Activated naive CD8-positive, alpha-beta T cell treated with anti-CD3 and anti-CD28 coated beads, Interleukin-2, amount 50 U/mL, for 24 hours (primary cell): Measurements from ENCODE around the gene ECHS1.
"Not testable (repeated sequence)": the region's sequence is repeated elsewhere in the genome, so short reads cannot be mapped to it uniquely, and the experiment has no call there.

Source experiments
- ATAC-seq: fragments of 150-1000 bp; cut with Tn5 transposase; one replicate; pipeline ENCODE4 v1.10.0; 2021
- DNase-seq: peaks from one replicate; pipeline ENCODE4 v3.0.0; 2021
- H3K27ac Mint-ChIP-seq: one replicate; pipeline ENCODE4 v1.8.0; 2021; ENCODE audit warnings: mild to moderate bottlenecking, mixed read lengths
- H3K27me3 Mint-ChIP-seq: one replicate; pipeline ENCODE4 v1.8.0; 2021; ENCODE audit warnings: mixed read lengths
- H3K36me3 Mint-ChIP-seq: one replicate; pipeline ENCODE4 v1.8.0; 2021; ENCODE audit warnings: low read depth, mixed read lengths
- H3K4me1 Mint-ChIP-seq: one replicate; pipeline ENCODE4 v1.8.0; 2021; ENCODE audit warnings: mixed read lengths
- H3K4me3 Mint-ChIP-seq: one replicate; pipeline ENCODE4 v1.8.0; 2021; ENCODE audit warnings: mild to moderate bottlenecking, moderate library complexity, mixed read lengths
- H3K9me3 Mint-ChIP-seq: one replicate; pipeline ENCODE4 v1.8.0; 2021; ENCODE audit warnings: mixed read lengths

The ECHS1 gene

GRCh38 chr10:133325440-133326222, 47.5 kb downstream of the ECHS1 start:
- ATAC-seq: no peak
- H3K4me3 Mint-ChIP-seq: peak overlapping the region; percentile 65
- DNase-seq: no peak
- H3K4me1 Mint-ChIP-seq: peaks cover 11% of the 10 kb centered on the region
- H3K27ac Mint-ChIP-seq: no peak overlapping the region
- H3K9me3 Mint-ChIP-seq: no peaks in the 10 kb centered on the region
- H3K27me3 Mint-ChIP-seq: peaks cover 33% of the 10 kb centered on the region
- H3K36me3 Mint-ChIP-seq: no peaks in the 10 kb centered on the region

- H3K27ac Mint-ChIP-seq: no peak overlapping the region
- H3K4me1 Mint-ChIP-seq: peaks cover 9% of the 10 kb centered on the region
- ATAC-seq: no peak
- H3K4me3 Mint-ChIP-seq: no peak overlapping the region
- DNase-seq: no peak
- peaks cover 35% of the 10 kb centered on the region for H3K27me3 Mint-ChIP-seq
- H3K36me3 Mint-ChIP-seq: peaks cover 2% of the 10 kb centered on the region
- H3K9me3 Mint-ChIP-seq: peaks cover 4% of the 10 kb centered on the region
Measured at GRCh38 chr10:133324857-133325260, 48.3 kb downstream of the ECHS1 start.

GRCh38 chr10:133324198-133324792, 48.9 kb downstream of the ECHS1 start:
- Mint-ChIP-seq H3K9me3 (peaks cover 4% of the 10 kb centered on the region), H3K27me3 (peaks cover 38% of the 10 kb centered on the region), H3K4me3 (no peak overlapping the region), H3K36me3 (peaks cover 2% of the 10 kb centered on the region), H3K4me1 (peaks cover 11% of the 10 kb centered on the region), H3K27ac (no peak overlapping the region)
- DNase-seq (peak; percentile 67), ATAC-seq (peak; percentile 72)

- peaks cover 29% of the 10 kb centered on the region for H3K27me3 Mint-ChIP-seq
- DNase-seq, H3K4me3 Mint-ChIP-seq, ATAC-seq, H3K27ac Mint-ChIP-seq, H3K36me3 Mint-ChIP-seq, H3K9me3 Mint-ChIP-seq: not testable (repeated sequence)
- peaks cover 19% of the 10 kb centered on the region for H3K4me1 Mint-ChIP-seq
Measured at GRCh38 chr10:133322064-133322709, 51.0 kb downstream of the ECHS1 start.

GRCh38 chr10:133320852-133321422, 52.2 kb downstream of the ECHS1 start:
- not testable (repeated sequence) for H3K9me3 Mint-ChIP-seq, H3K36me3 Mint-ChIP-seq
- peaks cover 17% of the 10 kb centered on the region for H3K4me1 Mint-ChIP-seq

GRCh38 chr10:133318494-133319127, 54.5 kb downstream of the ECHS1 start:
- Mint-ChIP-seq H3K9me3 (peaks cover 4% of the 10 kb centered on the region), H3K4me3 (peak overlapping the region; percentile 34), H3K4me1 (peaks cover 12% of the 10 kb centered on the region), H3K27me3 (peaks cover 14% of the 10 kb centered on the region), H3K36me3 (peaks cover 2% of the 10 kb centered on the region), H3K27ac (no peak overlapping the region)
- ATAC-seq (peak; percentile 84), DNase-seq (peak; percentile 79)

More at GRCh38 chr10:133320852-133321422, 52.2 kb downstream of the ECHS1 start:
- H3K27ac Mint-ChIP-seq, DNase-seq, ATAC-seq, H3K4me3 Mint-ChIP-seq: not testable (repeated sequence)
- peaks cover 17% of the 10 kb centered on the region for H3K27me3 Mint-ChIP-seq

- peaks cover 4% of the 10 kb centered on the region for H3K9me3 Mint-ChIP-seq
- no peak overlapping the region for H3K4me3 Mint-ChIP-seq
- DNase-seq (no peak), ATAC-seq (no peak)
- peaks cover 12% of the 10 kb centered on the region for H3K4me1 Mint-ChIP-seq
- H3K36me3 Mint-ChIP-seq: peaks cover 9% of the 10 kb centered on the region
- H3K27ac Mint-ChIP-seq: no peak overlapping the region
- H3K27me3 Mint-ChIP-seq: peaks cover 12% of the 10 kb centered on the region
Measured at GRCh38 chr10:133316732-133317131, 56.4 kb downstream of the ECHS1 start.

- H3K4me1 Mint-ChIP-seq: peaks cover 12% of the 10 kb centered on the region
- peaks cover 12% of the 10 kb centered on the region for H3K36me3 Mint-ChIP-seq
- H3K27ac Mint-ChIP-seq: no peak overlapping the region
- H3K9me3 Mint-ChIP-seq: peaks cover 4% of the 10 kb centered on the region
- no peak overlapping the region for H3K4me3 Mint-ChIP-seq
- ATAC-seq: no peak
- DNase-seq: no peak
- peaks cover 12% of the 10 kb centered on the region for H3K27me3 Mint-ChIP-seq
Measured at GRCh38 chr10:133316266-133316665, 56.9 kb downstream of the ECHS1 start.

- peaks cover 16% of the 10 kb centered on the region for H3K36me3 Mint-ChIP-seq
- H3K4me3 Mint-ChIP-seq: no peak overlapping the region
- H3K27me3 Mint-ChIP-seq: peaks cover 12% of the 10 kb centered on the region
- DNase-seq (no peak), ATAC-seq (no peak)
- no peak overlapping the region for H3K27ac Mint-ChIP-seq
- peaks cover 4% of the 10 kb centered on the region for H3K9me3 Mint-ChIP-seq
- H3K4me1 Mint-ChIP-seq: peaks cover 12% of the 10 kb centered on the region
Measured at GRCh38 chr10:133315847-133316246, 57.3 kb downstream of the ECHS1 start.

GRCh38 chr10:133314911-133315310, 58.2 kb downstream of the ECHS1 start:
- no peak for ATAC-seq
- peaks cover 12% of the 10 kb centered on the region for H3K4me1 Mint-ChIP-seq
- peaks cover 7% of the 10 kb centered on the region for H3K27me3 Mint-ChIP-seq
- H3K9me3 Mint-ChIP-seq: no peaks in the 10 kb centered on the region
- no peak for DNase-seq
- H3K36me3 Mint-ChIP-seq: peaks cover 17% of the 10 kb centered on the region
- no peak overlapping the region for H3K27ac Mint-ChIP-seq
- no peak overlapping the region for H3K4me3 Mint-ChIP-seq

- Mint-ChIP-seq H3K9me3 (no peaks in the 10 kb centered on the region), H3K27me3 (no peaks in the 10 kb centered on the region), H3K4me3 (no peak overlapping the region), H3K4me1 (peaks cover 5% of the 10 kb centered on the region), H3K27ac (no peak overlapping the region), H3K36me3 (peaks cover 18% of the 10 kb centered on the region)
- ATAC-seq (no peak), DNase-seq (no peak)
Measured at GRCh38 chr10:133313192-133313591, 60.0 kb downstream of the ECHS1 start.

- Mint-ChIP-seq H3K36me3 (peaks cover 22% of the 10 kb centered on the region), H3K4me3 (no peak overlapping the region), H3K4me1 (peaks cover 9% of the 10 kb centered on the region), H3K9me3 (no peaks in the 10 kb centered on the region), H3K27ac (no peak overlapping the region), H3K27me3 (peaks cover 2% of the 10 kb centered on the region)
- ATAC-seq (no peak), DNase-seq (no peak)
Measured at GRCh38 chr10:133312769-133313145, 60.4 kb downstream of the ECHS1 start.
